Tibial nerve (tissue), 4 donors: Measurements from ENCODE around the gene BACH1. TPM values are rescaled to one million over a fixed set of nuclear protein-coding genes. Genes with fewer than 3 reads are reported as not detected.
"Not testable (repeated sequence)": the region's sequence is repeated elsewhere in the genome, so short reads cannot be mapped to it uniquely, and the experiment has no call there.

Experiments
- DNase-seq, 2 donors: peaks; one replicate each; pipeline ENCODE4 v3.0.0-alpha.2; 2019; ENCODE audit warnings: low spot score in 2 of 2
- H3K27ac ChIP-seq, 4 donors: fragments of 200-600 bp; sonication (generic) in 3 of 4; one replicate each; pipeline ENCODE4 v1.5.1; 2017 to 2019; ENCODE audit warnings: mild to moderate bottlenecking in 1 of 4
- H3K27me3 ChIP-seq, 2 donors: fragments of 200-600 bp; sonication (generic) in 1 of 2; one replicate each; pipeline versions ENCODE4 v1.5.1 to v1.6.0; 2017 to 2019
- H3K36me3 ChIP-seq, 3 donors: fragments of 200-600 bp; sonication (generic); one replicate each; pipeline ENCODE4 v1.5.1; 2018 to 2019
- H3K4me1 ChIP-seq, 4 donors: fragments of 200-600 bp; sonication (generic) in 3 of 4; one replicate each; pipeline ENCODE4 v1.5.1; 2017 to 2019
- H3K4me3 ChIP-seq, 4 donors: fragments of 200-600 bp; sonication (generic) in 3 of 4; one replicate each; pipeline ENCODE4 v1.5.1; 2017 to 2019; ENCODE audit warnings: mild to moderate bottlenecking in 1 of 4, moderate library complexity in 1 of 4
- H3K9me3 ChIP-seq, 4 donors: fragments of 200-600 bp; sonication (generic) in 3 of 4; one replicate each; pipeline ENCODE4 v1.5.1; 2017 to 2019
- EP300 ChIP-seq, 2 donors: sonication (generic); formaldehyde crosslinking; IDR thresholded peaks; one replicate each; pipeline ENCODE4 v1.6.1; 2017; ENCODE audit warnings: antibody characterized with exemption in 2 of 2, mild to moderate bottlenecking in 1 of 2
- POLR2A ChIP-seq, 2 donors: fragments of 450-650 bp; IDR thresholded peaks; one replicate each; pipeline ENCODE4 v1.6.1; 2017; ENCODE audit warnings: antibody characterized with exemption in 2 of 2, mild to moderate bottlenecking in 2 of 2, moderate library complexity in 2 of 2
- WGBS, 2 donors: methylation state at CpG; one replicate each; pipeline ENCODE4 v1.1.5; 2018; 5-methylcytosine and 5-hydroxymethylcytosine counted together
- total RNA-seq, 4 donors: library from RNA; depleted of rRNA; stranded (reverse); fragments of >200 nt; gene quantifications; one replicate each; pipeline ENCODE4 v1.1.0, GENCODE V29; 2016
- TF ChIP-seq, protein P1 (sequence below), 5 experiments: fragments of 200-600 bp in 3 of 5; fragments of 450-650 bp in 2 of 5; sonication (generic) in 3 of 5; IDR thresholded peaks; one replicate each; pipeline ENCODE4 v1.5.1; 2016 to 2019; ENCODE audit warnings: antibody characterized with exemption in 5 of 5, mild to moderate bottlenecking in 3 of 5, moderate library complexity in 2 of 5

BACH1 gene
- total RNA-seq, 4 donors from 2014 or later: 38.0 to 46.5 (median 39.9) TPM

GRCh38 chr21:29350246-29350779, 51.6 kb downstream of the BACH1 start:
- Histone ChIP-seq H3K4me3 (no peak overlapping the region), H3K27me3 (no peaks in the 10 kb centered on the region), H3K27ac (no peak overlapping the region), H3K9me3 (peaks cover 0 to 9% (median 0%) of the 10 kb centered on the region in 4 donors), H3K36me3 (peaks cover 0 to 34% (median 0%) of the 10 kb centered on the region in 3 donors), H3K4me1 (peaks cover 0 to 22% (median 13%) of the 10 kb centered on the region in 4 donors)
- no peak for DNase-seq
- 95% methylated on average over 6 of the region's 6 CpGs for WGBS, 2 donors
- TF ChIP-seq EP300 (IDR thresholded peaks at IDR 0.05): no peak
- TF ChIP-seq, protein P1, sequence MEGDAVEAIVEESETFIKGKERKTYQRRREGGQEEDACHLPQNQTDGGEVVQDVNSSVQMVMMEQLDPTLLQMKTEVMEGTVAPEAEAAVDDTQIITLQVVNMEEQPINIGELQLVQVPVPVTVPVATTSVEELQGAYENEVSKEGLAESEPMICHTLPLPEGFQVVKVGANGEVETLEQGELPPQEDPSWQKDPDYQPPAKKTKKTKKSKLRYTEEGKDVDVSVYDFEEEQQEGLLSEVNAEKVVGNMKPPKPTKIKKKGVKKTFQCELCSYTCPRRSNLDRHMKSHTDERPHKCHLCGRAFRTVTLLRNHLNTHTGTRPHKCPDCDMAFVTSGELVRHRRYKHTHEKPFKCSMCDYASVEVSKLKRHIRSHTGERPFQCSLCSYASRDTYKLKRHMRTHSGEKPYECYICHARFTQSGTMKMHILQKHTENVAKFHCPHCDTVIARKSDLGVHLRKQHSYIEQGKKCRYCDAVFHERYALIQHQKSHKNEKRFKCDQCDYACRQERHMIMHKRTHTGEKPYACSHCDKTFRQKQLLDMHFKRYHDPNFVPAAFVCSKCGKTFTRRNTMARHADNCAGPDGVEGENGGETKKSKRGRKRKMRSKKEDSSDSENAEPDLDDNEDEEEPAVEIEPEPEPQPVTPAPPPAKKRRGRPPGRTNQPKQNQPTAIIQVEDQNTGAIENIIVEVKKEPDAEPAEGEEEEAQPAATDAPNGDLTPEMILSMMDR (IDR thresholded peaks at IDR 0.05): no peak
- no peak for TF ChIP-seq POLR2A (IDR thresholded peaks at IDR 0.05)

GRCh38 chr21:29351691-29352090, 53.0 kb downstream of the BACH1 start:
- no peak for DNase-seq
- H3K4me1 ChIP-seq: peaks cover 0 to 19% (median 12%) of the 10 kb centered on the region in 4 donors
- TF ChIP-seq, protein P1 (IDR thresholded peaks at IDR 0.05): no peak
- no peak for TF ChIP-seq EP300 (IDR thresholded peaks at IDR 0.05)
- TF ChIP-seq POLR2A (IDR thresholded peaks at IDR 0.05): no peak
- H3K9me3 ChIP-seq: peaks cover 0 to 13% (median 0%) of the 10 kb centered on the region in 4 donors
- H3K36me3 ChIP-seq: peaks cover 0 to 41% (median 0%) of the 10 kb centered on the region in 3 donors
- no peak overlapping the region for H3K4me3 ChIP-seq
- H3K27me3 ChIP-seq: no peaks in the 10 kb centered on the region
- no peak overlapping the region for H3K27ac ChIP-seq

GRCh38 chr21:29355043-29355710, 56.5 kb downstream of the BACH1 start:
- Histone ChIP-seq H3K9me3 (peaks cover 0 to 13% (median 0%) of the 10 kb centered on the region in 4 donors), H3K36me3 (peaks cover 0 to 58% (median 0%) of the 10 kb centered on the region in 3 donors)
- not testable (repeated sequence) for DNase-seq, H3K4me1 ChIP-seq, H3K27me3 ChIP-seq, H3K4me3 ChIP-seq, H3K27ac ChIP-seq
- WGBS, 2 donors: 94 to 95% methylated on average over 14 of the region's 14 CpGs

GRCh38 chr21:29356291-29356690, 57.6 kb downstream of the BACH1 start:
- H3K27ac ChIP-seq, H3K4me3 ChIP-seq, DNase-seq, H3K27me3 ChIP-seq, H3K4me1 ChIP-seq: not testable (repeated sequence)
- WGBS, 2 donors: 62 to 67% methylated on average over 1 of the region's 1 CpG
- Histone ChIP-seq H3K36me3 (peaks cover 0 to 58% (median 0%) of the 10 kb centered on the region in 3 donors), H3K9me3 (peaks cover 0 to 13% (median 0%) of the 10 kb centered on the region in 4 donors)

DNA sequence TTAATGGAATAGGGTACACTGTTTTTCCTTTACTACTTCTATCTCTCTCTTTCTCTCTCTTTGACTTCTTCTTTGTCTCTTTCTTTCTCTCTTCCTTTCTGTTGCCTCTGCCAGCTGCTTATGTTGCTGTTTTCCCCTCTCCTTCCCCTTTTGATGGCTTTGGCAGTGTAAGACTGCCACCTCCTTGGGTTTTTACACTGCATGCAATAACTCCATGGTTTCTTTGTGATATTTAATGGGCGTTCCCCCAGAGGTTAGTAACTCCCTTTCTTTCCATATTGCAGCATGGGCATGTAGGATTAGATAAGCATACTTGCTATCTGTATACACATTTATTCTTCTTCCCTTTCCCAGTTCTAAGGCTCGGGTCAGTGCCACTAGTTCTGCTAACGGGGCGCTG, 58.1 kb downstream of the BACH1 start:
- not testable (repeated sequence) for H3K27me3 ChIP-seq, H3K4me1 ChIP-seq, DNase-seq, H3K4me3 ChIP-seq, H3K27ac ChIP-seq
- H3K36me3 ChIP-seq: peaks cover 0 to 58% (median 0%) of the 10 kb centered on the region in 3 donors
- peaks cover 0 to 13% (median 0%) of the 10 kb centered on the region in 4 donors for H3K9me3 ChIP-seq
- 91 to 93% methylated on average over 4 of the region's 4 CpGs for WGBS, 2 donors

GRCh38 chr21:29359718-29360117, 61.0 kb downstream of the BACH1 start:
- Histone ChIP-seq H3K27ac (no peak overlapping the region), H3K4me3 (no peak overlapping the region), H3K4me1 (no peaks in the 10 kb centered on the region), H3K36me3 (peaks cover 0 to 52% (median 0%) of the 10 kb centered on the region in 3 donors), H3K9me3 (peaks cover 0 to 10% (median 0%) of the 10 kb centered on the region in 4 donors), H3K27me3 (no peaks in the 10 kb centered on the region)
- WGBS, 2 donors: 93 to 94% methylated on average over 3 of the region's 3 CpGs
- TF ChIP-seq EP300 (IDR thresholded peaks at IDR 0.05) (no peak), POLR2A (IDR thresholded peaks at IDR 0.05) (no peak)
- TF ChIP-seq, protein P1 (IDR thresholded peaks at IDR 0.05): no peak
- no peak for DNase-seq
